Measurements from ENCODE around the gene KCNJ6. TPM values are rescaled to one million over a fixed set of nuclear protein-coding genes. Genes with fewer than 3 reads are reported as not detected.
"Not testable (repeated sequence)": the region's sequence is repeated elsewhere in the genome, so short reads cannot be mapped to it uniquely, and the experiment has no call there.

Gene KCNJ6
- total RNA-seq, 1 donor from 2014 or later = 10.5 TPM

DNA sequence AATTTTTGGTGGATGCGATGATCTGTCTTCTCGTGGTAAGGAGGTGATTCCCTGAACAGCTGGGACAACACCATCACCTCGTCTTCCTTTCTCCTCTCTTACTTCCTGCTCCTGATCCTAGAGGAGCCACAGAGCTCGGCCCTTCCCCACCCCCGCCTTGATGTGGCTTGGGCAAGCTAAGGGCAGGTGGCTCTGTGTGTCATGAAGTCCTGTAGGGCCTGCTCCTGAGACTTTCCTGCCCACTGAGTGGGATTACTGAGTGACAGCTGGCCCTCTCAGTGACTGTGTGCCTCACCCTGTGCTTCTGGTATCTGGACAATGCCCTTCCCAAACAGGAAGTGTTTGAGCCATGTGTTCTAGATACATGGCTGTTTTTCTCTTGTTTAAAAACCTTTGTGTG is 153.0 kb downstream of the KCNJ6 start:
- no peaks in the 10 kb centered on the region for H3K36me3 Mint-ChIP-seq (ENCODE audit: unreplicated experiment)

DNA sequence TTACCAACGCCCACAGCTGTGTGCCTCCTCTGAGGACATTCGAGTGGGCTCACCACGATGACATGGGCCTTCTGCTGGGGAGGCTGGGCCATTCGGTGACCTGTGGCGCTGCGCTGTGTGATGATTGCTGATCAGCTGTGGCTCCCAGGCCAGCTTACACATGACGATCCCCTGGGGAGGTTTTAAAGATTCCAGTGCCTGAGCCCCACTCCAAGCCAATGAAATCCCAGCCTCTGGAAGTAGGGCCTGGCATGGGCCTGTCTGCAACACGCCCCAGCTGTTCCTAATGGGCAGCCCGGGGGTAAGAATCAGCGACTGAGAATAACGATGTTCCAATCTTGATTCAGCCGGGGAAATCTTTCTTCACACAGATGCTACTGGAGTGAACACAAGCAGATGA is 153.7 kb downstream of the KCNJ6 start:
- H3K36me3 Mint-ChIP-seq (ENCODE audit: unreplicated experiment) = no peaks in the 10 kb centered on the region
- DNase-seq (ENCODE audit: extremely low spot score, unreplicated experiment) = no peak
- H3K4me1 Mint-ChIP-seq (ENCODE audit: unreplicated experiment) = peaks cover 15% of the 10 kb centered on the region
- H3K27me3 Mint-ChIP-seq (ENCODE audit: unreplicated experiment) = no peaks in the 10 kb centered on the region
- TF ChIP-seq, protein P1, sequence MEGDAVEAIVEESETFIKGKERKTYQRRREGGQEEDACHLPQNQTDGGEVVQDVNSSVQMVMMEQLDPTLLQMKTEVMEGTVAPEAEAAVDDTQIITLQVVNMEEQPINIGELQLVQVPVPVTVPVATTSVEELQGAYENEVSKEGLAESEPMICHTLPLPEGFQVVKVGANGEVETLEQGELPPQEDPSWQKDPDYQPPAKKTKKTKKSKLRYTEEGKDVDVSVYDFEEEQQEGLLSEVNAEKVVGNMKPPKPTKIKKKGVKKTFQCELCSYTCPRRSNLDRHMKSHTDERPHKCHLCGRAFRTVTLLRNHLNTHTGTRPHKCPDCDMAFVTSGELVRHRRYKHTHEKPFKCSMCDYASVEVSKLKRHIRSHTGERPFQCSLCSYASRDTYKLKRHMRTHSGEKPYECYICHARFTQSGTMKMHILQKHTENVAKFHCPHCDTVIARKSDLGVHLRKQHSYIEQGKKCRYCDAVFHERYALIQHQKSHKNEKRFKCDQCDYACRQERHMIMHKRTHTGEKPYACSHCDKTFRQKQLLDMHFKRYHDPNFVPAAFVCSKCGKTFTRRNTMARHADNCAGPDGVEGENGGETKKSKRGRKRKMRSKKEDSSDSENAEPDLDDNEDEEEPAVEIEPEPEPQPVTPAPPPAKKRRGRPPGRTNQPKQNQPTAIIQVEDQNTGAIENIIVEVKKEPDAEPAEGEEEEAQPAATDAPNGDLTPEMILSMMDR (IDR thresholded peaks at IDR 0.05) = no peak
- no peaks in the 10 kb centered on the region for H3K9me3 Mint-ChIP-seq (ENCODE audit: unreplicated experiment)
- no peak overlapping the region for H3K4me3 Mint-ChIP-seq (ENCODE audit: unreplicated experiment)
- no peak overlapping the region for H3K27ac Mint-ChIP-seq (ENCODE audit: unreplicated experiment)

More for the DNA sequence above, 153.0 kb downstream of the KCNJ6 start:
- no peak for DNase-seq (ENCODE audit: extremely low spot score, unreplicated experiment)
- H3K9me3 Mint-ChIP-seq (ENCODE audit: unreplicated experiment) = no peaks in the 10 kb centered on the region
- peaks cover 22% of the 10 kb centered on the region for H3K4me1 Mint-ChIP-seq (ENCODE audit: unreplicated experiment)
- TF ChIP-seq, protein P1 (IDR thresholded peaks at IDR 0.05) = no peak
- no peaks in the 10 kb centered on the region for H3K27me3 Mint-ChIP-seq (ENCODE audit: unreplicated experiment)
- H3K4me3 Mint-ChIP-seq (ENCODE audit: unreplicated experiment) = no peak overlapping the region
- no peak overlapping the region for H3K27ac Mint-ChIP-seq (ENCODE audit: unreplicated experiment)

DNA sequence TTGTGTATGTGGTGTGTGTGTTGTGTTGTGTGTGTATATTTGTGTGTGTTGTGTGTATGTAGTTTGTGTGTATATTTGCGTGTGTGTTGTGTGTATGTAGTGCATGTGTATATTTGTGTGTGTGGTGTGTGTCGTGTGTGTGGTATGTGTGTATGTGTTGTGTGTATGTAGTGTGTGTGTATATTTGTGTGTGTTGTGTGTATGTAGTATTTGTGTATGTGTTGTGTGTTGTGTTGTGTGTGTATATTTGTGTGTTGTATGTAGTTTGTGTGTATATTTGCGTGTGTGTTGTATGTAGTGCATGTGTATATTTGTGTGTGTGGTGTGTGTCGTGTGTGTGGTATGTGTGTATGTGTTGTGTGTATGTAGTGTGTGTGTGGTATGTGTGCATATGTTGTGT is 154.9 kb downstream of the KCNJ6 start:
- H3K9me3 Mint-ChIP-seq (ENCODE audit: unreplicated experiment); H3K36me3 Mint-ChIP-seq (ENCODE audit: unreplicated experiment); H3K4me3 Mint-ChIP-seq (ENCODE audit: unreplicated experiment); H3K27me3 Mint-ChIP-seq (ENCODE audit: unreplicated experiment); H3K4me1 Mint-ChIP-seq (ENCODE audit: unreplicated experiment); DNase-seq (ENCODE audit: extremely low spot score, unreplicated experiment); H3K27ac Mint-ChIP-seq (ENCODE audit: unreplicated experiment): not testable (repeated sequence)

DNA sequence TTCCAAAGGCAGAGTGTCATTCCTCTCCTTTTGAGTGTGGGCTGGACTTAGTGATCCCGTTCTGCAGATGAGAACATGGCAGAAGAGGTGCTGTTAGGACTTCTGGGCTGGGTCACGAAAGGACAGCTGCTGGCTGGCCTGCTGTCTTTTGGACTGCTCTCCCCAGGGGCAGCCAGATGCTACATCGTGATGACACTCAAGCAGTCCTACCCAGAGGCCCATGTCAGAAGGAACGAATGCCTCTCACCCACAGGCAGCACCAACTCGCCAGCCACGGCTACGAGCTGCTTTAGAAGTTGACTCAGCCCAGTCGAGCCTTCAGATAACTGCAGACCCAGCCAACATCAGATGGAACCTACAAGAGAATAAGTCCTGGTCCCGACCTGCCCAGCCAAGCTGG is 156.5 kb downstream of the KCNJ6 start:
- no peak overlapping the region for H3K27ac Mint-ChIP-seq (ENCODE audit: unreplicated experiment)
- TF ChIP-seq, protein P1 (IDR thresholded peaks at IDR 0.05) = no peak
- peaks cover 17% of the 10 kb centered on the region for H3K4me1 Mint-ChIP-seq (ENCODE audit: unreplicated experiment)

DNA sequence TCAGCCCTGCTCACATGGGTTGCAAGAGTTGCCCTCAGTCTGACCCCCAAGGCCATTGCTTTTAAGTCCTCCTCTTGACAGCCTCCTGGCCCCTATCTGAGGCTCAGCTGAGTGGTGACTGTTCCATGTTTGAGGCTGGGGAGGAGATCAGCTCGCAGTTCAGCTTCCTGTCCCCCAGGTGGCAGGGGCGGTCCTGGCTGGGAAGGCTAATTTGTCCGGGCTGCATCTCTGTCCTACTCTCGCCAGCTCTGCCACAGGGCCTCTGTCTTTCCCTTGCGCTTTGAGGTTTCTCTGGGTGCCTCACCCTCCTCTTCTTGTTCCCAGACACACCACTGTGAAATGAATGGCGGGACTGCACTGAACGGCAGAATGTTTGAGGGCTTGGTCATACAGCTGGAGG is 157.3 kb downstream of the KCNJ6 start:
- no peak overlapping the region for H3K4me3 Mint-ChIP-seq (ENCODE audit: unreplicated experiment)
- TF ChIP-seq, protein P1 (IDR thresholded peaks at IDR 0.05) = peak; percentile 76
- no peak overlapping the region for H3K27ac Mint-ChIP-seq (ENCODE audit: unreplicated experiment)

More for the DNA sequence above, 156.5 kb downstream of the KCNJ6 start:
- no peak for DNase-seq (ENCODE audit: extremely low spot score, unreplicated experiment)
- Mint-ChIP-seq H3K36me3 (ENCODE audit: unreplicated experiment) (no peaks in the 10 kb centered on the region), H3K4me3 (ENCODE audit: unreplicated experiment) (no peak overlapping the region), H3K27me3 (ENCODE audit: unreplicated experiment) (no peaks in the 10 kb centered on the region), H3K9me3 (ENCODE audit: unreplicated experiment) (no peaks in the 10 kb centered on the region)

More for the DNA sequence above, 157.3 kb downstream of the KCNJ6 start:
- peak; percentile 90 for DNase-seq (ENCODE audit: extremely low spot score, unreplicated experiment)
- Mint-ChIP-seq H3K4me1 (ENCODE audit: unreplicated experiment) (peaks cover 17% of the 10 kb centered on the region), H3K27me3 (ENCODE audit: unreplicated experiment) (no peaks in the 10 kb centered on the region), H3K9me3 (ENCODE audit: unreplicated experiment) (no peaks in the 10 kb centered on the region), H3K36me3 (ENCODE audit: unreplicated experiment) (no peaks in the 10 kb centered on the region)

All from osteocyte (in vitro differentiated cells).